KMS-11 (cell line): ENCODE data around the gene SLC41A3.

Experiments
- H2AFZ ChIP-seq: fragments of 200-600 bp; sonication (generic); 2 replicates; pipeline ENCODE4 v1.6.1; 2016; ENCODE audit warnings: antibody characterized with exemption, mixed run types, low read depth
- H3K27ac ChIP-seq: fragments of 200-600 bp; sonication (generic); 2 replicates; pipeline ENCODE4 v1.6.1; 2016; ENCODE audit warnings: mild to moderate bottlenecking, mixed run types
- H3K27me3 ChIP-seq: fragments of 200-600 bp; sonication (generic); 2 replicates; pipeline ENCODE4 v1.6.1; 2017; ENCODE audit warnings: mild to moderate bottlenecking, low read depth, mixed run types, moderate library complexity; ENCODE audit not compliant: insufficient read depth
- H3K36me3 ChIP-seq: fragments of 200-600 bp; sonication (generic); 2 replicates; pipeline ENCODE4 v1.6.1; 2017; ENCODE audit warnings: mild to moderate bottlenecking, mixed run types; ENCODE audit not compliant: insufficient read depth
- H3K4me1 ChIP-seq: fragments of 200-600 bp; sonication (generic); 2 replicates; pipeline ENCODE4 v1.6.1; 2016; ENCODE audit warnings: mild to moderate bottlenecking, low read depth, mixed run types; ENCODE audit not compliant: poor library complexity, severe bottlenecking
- H3K4me2 ChIP-seq: fragments of 200-600 bp; sonication (generic); 2 replicates; pipeline ENCODE4 v1.7.0; 2016; ENCODE audit warnings: mild to moderate bottlenecking, mixed run types
- H3K4me3 ChIP-seq: fragments of 200-600 bp; sonication (generic); IDR thresholded peaks from 2 replicates; pipeline ENCODE4 v1.6.1; 2017; ENCODE audit warnings: low read depth, low read length, mixed read lengths; ENCODE audit not compliant: insufficient read depth
- H3K79me2 ChIP-seq: fragments of 200-600 bp; sonication (generic); 2 replicates; pipeline ENCODE4 v1.6.1; 2016; ENCODE audit warnings: low read depth, mixed run types; ENCODE audit not compliant: insufficient read depth
- H3K9ac ChIP-seq: fragments of 200-600 bp; sonication (generic); 2 replicates; pipeline ENCODE4 v1.6.1; 2016; ENCODE audit warnings: mild to moderate bottlenecking, mixed run types
- H4K20me1 ChIP-seq: fragments of 200-600 bp; sonication (generic); 2 replicates; pipeline ENCODE4 v1.6.1; 2016; ENCODE audit warnings: mild to moderate bottlenecking, mixed run types; ENCODE audit not compliant: insufficient read depth
- CTCF ChIP-seq: fragments of 200-600 bp; sonication (generic); conservative IDR thresholded peaks from 2 replicates; pipeline ENCODE4 v1.6.1; 2017; ENCODE audit warnings: low read depth, mild to moderate bottlenecking, antibody characterized with exemption, low read length, moderate library complexity, mixed read lengths

The SLC41A3 gene

DNA sequence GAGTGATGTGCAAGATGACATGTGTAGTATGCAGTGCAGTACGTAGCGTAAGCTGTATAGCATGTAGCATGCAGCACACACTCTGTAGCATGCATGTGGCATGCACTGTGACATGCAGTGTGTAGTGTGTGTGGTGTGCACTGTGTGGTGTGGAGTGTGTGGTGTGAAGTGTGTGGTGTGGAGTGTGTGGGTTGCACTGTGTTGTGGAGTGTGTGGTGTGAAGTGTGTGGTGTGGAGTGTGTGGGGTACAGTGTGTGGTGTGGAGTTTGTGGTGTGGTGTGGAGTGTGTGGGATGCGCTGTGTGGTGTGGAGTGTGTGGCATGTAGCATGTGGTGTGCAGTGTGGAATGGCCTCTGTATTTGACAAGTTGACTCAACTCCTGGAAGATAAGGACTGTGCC is 75.7 kb downstream of the SLC41A3 start:
- H4K20me1 ChIP-seq, result no peaks in the 10 kb centered on the region
- no peaks in the 10 kb centered on the region for H3K36me3 ChIP-seq
- TF ChIP-seq CTCF, result no peak
- no peak overlapping the region for H3K4me3 ChIP-seq
- H3K9ac ChIP-seq, result no peak overlapping the region
- H3K4me1 ChIP-seq, result no peaks in the 10 kb centered on the region
- H2AFZ ChIP-seq, result no peak overlapping the region
- H3K79me2 ChIP-seq, result no peaks in the 10 kb centered on the region
- no peak overlapping the region for H3K27ac ChIP-seq
- no peaks in the 10 kb centered on the region for H3K27me3 ChIP-seq
- H3K4me2 ChIP-seq, result no peak overlapping the region

DNA sequence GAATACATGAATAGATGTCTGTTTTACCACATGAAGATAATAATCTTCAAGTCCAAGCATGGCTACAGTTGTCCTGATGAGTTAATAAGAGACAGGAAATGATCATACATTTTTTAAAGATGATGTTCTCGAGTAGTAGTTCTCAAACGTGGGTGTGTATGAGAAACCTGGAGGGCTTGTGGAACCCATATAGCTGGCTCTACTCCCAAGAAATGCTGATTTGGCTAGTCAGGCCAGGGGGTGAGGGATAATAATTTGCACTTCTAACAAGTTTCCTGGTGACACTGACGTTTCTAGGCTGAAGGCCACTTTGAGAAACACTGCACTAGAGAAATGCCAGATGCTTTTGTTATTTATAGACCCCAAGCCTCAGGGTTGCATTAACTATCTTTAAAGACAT is 78.0 kb downstream of the SLC41A3 start:
- no peak overlapping the region for H2AFZ ChIP-seq
- H3K4me3 ChIP-seq, result no peak overlapping the region
- H3K79me2 ChIP-seq, result no peaks in the 10 kb centered on the region
- no peak for TF ChIP-seq CTCF
- no peaks in the 10 kb centered on the region for H4K20me1 ChIP-seq
- H3K36me3 ChIP-seq, result no peaks in the 10 kb centered on the region
- no peak overlapping the region for H3K9ac ChIP-seq
- no peak overlapping the region for H3K4me2 ChIP-seq
- no peaks in the 10 kb centered on the region for H3K4me1 ChIP-seq
- H3K27ac ChIP-seq, result no peak overlapping the region
- no peaks in the 10 kb centered on the region for H3K27me3 ChIP-seq

GRCh38 chr3:126004692-126005091 is 79.2 kb downstream of the SLC41A3 start:
- no peaks in the 10 kb centered on the region for H3K79me2 ChIP-seq
- no peak overlapping the region for H2AFZ ChIP-seq
- H3K27me3 ChIP-seq, result no peaks in the 10 kb centered on the region
- H3K4me1 ChIP-seq, result no peaks in the 10 kb centered on the region
- H3K36me3 ChIP-seq, result no peaks in the 10 kb centered on the region
- H3K27ac ChIP-seq, result no peak overlapping the region
- no peak overlapping the region for H3K4me3 ChIP-seq
- H4K20me1 ChIP-seq, result no peaks in the 10 kb centered on the region
- no peak overlapping the region for H3K4me2 ChIP-seq
- no peak overlapping the region for H3K9ac ChIP-seq
- no peak for TF ChIP-seq CTCF

- TF ChIP-seq CTCF, result no peak
- Histone ChIP-seq H3K4me2 (no peak overlapping the region), H2AFZ (no peak overlapping the region)
Observed at GRCh38 chr3:126004217-126004616, 79.7 kb downstream of the SLC41A3 start.

More at GRCh38 chr3:126004217-126004616, 79.7 kb downstream of the SLC41A3 start:
- H3K9ac ChIP-seq, result no peak overlapping the region
- H3K36me3 ChIP-seq, result no peaks in the 10 kb centered on the region
- H4K20me1 ChIP-seq, result no peaks in the 10 kb centered on the region
- no peaks in the 10 kb centered on the region for H3K79me2 ChIP-seq
- H3K27me3 ChIP-seq, result no peaks in the 10 kb centered on the region
- no peak overlapping the region for H3K27ac ChIP-seq
- H3K4me1 ChIP-seq, result no peaks in the 10 kb centered on the region
- no peak overlapping the region for H3K4me3 ChIP-seq
